HG02938 (cell line): ENCODE data around the gene FIGN.

ENCODE experiments used
- ATAC-seq: cut with Tn5 transposase; IDR thresholded peaks from one replicate; pipeline ENCODE4 v1.9.1; 2021; ENCODE audit warnings: mild to moderate bottlenecking, moderate library complexity; ENCODE audit not compliant: unreplicated experiment

Gene FIGN

GRCh38 chr2:163571423-163572102 lies 164.2 kb downstream of the FIGN start:
- no peak for ATAC-seq

GRCh38 chr2:163570391-163570790 lies 165.4 kb downstream of the FIGN start:
- no peak for ATAC-seq

GRCh38 chr2:163565192-163565591 lies 170.6 kb downstream of the FIGN start:
- ATAC-seq = no peak

DNA sequence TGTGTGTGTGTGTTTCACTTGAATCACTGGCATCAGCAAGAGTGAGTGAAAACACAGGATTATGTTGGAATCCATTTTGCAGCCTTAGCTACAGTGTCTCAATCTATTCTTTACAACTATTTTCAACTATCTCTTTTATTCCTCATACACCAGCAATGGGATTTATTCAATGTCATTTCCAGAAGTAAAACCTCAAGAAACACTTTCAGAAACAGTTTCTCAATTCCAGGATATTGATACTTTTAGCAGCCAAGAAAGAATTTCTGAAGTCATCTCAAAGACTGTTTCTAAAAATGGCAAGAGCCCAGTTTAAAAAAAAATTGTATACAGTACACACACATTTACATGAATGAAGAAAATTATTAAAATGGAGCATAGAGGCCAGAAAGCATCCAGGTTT lies 171.6 kb downstream of the FIGN start:
- ATAC-seq = no peak

GRCh38 chr2:163563336-163563735 lies 172.5 kb downstream of the FIGN start:
- ATAC-seq = no peak

GRCh38 chr2:163558251-163559021 lies 177.4 kb downstream of the FIGN start:
- no peak for ATAC-seq

GRCh38 chr2:163556511-163556910 lies 179.3 kb downstream of the FIGN start:
- no peak for ATAC-seq

DNA sequence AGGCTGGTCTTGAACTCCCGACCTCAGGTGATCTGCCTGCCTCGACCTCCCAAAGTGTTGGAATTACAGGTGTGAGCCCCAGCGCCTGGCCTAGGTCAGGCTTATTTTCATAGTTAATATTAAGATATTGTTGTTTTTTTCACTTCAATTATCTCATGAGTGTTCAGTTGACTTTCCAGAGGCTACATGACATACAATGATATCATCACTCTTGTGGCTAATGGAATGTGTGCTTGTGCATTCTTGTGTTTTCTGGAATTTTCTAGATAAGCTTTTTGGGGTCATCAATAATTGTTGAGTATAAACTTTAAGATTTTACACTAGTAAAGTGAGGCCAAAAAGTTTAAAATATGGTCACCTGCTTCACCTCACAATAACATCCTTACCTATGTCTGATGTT lies 180.9 kb downstream of the FIGN start:
- no peak for ATAC-seq

DNA sequence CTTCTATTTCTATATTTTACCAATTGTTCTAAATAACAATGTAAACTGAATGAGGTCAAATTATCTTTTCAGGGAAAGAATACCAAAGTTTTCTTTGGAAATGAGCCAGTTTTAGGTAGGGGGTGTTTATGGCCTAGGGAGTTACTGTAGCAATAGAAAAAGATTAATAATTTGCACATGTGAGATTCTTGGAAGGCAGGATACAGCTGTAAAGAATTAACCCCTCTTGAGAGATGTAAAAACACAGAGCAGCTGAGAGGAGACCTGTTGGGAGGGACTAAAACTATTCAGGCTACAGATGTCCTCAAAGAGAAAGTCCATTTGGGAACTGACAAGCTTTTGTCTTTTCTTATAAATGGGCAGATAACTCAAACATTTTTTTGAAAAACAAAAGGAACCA lies 182.2 kb downstream of the FIGN start:
- ATAC-seq = no peak

GRCh38 chr2:163552758-163553157 lies 183.1 kb downstream of the FIGN start:
- ATAC-seq = no peak

DNA sequence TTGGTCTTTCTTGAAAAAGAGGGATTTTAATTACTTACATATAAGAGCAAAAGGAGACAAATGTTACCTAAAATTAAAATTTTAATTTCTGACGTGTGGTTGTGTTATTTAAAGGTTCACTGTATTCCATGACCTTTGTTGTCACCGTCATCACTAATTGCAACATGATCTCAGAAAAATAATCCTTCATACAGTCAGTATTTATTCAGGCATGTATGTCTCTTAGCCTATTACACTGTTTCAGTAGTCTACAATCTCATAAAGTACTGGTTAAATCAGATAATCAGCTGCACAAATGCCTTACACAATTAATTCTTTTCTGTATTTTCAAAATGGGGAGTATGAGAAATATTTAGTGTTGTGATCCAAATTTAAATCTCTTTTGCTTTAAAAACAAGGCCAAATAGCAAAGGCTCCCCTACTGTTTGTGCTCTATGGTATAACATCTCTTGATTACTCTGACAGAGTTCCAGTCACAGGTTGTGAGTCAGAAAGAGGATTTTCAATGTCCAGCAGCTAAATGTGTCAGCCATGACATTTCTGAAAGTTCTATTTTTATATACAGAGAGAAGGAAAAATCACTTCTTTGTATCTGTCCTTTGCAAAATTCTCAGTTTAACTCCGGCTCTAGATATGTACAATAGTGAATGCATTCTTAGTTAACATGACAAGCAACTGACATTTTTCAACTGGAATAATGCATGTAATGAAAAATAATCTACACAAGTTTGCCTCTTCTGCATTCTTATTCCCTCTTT lies 184.0 kb downstream of the FIGN start:
- no peak for ATAC-seq

DNA sequence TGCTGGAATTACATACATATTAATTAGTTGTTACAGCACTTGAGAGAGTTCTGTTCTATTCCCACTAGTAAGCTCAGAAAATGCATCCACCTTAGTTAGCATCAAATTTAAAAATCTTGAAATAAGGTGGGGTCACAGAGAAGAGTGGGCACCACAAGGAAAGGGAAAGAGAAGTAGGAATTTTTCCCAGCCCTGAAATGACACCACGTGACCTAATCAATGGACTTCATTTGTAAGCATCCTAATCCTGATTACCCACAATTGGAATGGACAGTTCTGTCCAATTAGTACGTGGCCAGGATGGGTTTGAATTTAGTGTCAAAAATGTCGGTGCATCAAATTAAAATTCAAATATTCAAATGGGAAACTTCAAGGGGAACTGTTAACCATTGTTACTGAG lies 186.8 kb downstream of the FIGN start:
- no peak for ATAC-seq
